Left renal pelvis (tissue), 4 donors: ENCODE data around the gene KRTAP5-1. TPM values are rescaled to one million over a fixed set of nuclear protein-coding genes. Genes with fewer than 3 reads are reported as not detected.

Experiments used
- DNase-seq, 4 donors: peaks; one replicate each; pipeline ENCODE4 v3.0.0-alpha.2; 2013; ENCODE audit warnings: low read depth in 4 of 4, low spot score in 3 of 4
- polyA plus RNA-seq, 4 donors: library from polyadenylated mRNA; unstranded; fragments of 120-200 nt; gene quantifications; one replicate each; pipeline ENCODE4 v1.2.1, GENCODE V29; 2013; ENCODE audit not compliant: insufficient read length in 4 of 4

KRTAP5-1 gene
- polyA plus RNA-seq, 4 donors: 0.24 to 0.63 TPM; not detected in 2

DNA sequence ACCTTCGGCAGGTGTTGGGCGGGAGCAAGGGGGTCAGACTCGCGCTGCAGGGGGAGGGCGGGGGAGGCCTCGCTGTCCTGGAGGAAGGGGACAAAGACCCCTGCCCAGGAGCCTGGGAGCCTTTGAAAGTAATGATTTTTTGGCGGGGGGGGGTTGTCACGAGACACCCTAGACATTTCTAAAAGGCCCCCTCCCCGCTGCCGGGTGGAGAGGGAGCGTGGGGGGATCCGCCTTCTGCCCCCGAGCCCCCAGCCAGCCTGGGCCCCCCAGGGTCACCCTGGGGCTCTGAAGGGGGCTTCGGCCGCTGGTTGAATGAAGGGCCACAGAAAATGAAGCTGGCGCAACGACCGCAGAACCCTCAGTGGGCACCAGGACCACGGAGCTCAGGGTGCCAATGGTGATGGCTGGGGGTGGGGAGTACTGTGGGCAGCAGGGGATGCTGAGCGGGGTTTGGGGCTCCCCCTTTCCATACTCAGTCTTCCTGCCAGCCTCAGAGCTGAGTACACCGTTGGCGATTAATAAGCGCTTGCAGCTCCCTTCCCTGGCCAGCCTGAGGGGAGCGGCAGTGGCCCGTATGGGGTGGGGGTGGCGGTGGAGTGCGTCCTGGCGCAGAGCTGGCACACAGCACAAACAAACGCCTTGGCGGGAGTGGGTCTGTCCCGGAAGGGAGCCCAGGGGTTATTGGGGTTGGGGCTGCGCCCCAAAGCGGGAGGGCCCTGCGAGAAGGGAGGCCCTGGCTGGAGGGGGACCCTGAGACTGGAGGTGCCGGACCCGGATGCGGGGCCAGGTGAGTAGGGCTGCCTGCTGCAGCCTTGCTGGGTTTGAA, 11.8 kb downstream of the KRTAP5-1 start:
- no peak for DNase-seq

DNA sequence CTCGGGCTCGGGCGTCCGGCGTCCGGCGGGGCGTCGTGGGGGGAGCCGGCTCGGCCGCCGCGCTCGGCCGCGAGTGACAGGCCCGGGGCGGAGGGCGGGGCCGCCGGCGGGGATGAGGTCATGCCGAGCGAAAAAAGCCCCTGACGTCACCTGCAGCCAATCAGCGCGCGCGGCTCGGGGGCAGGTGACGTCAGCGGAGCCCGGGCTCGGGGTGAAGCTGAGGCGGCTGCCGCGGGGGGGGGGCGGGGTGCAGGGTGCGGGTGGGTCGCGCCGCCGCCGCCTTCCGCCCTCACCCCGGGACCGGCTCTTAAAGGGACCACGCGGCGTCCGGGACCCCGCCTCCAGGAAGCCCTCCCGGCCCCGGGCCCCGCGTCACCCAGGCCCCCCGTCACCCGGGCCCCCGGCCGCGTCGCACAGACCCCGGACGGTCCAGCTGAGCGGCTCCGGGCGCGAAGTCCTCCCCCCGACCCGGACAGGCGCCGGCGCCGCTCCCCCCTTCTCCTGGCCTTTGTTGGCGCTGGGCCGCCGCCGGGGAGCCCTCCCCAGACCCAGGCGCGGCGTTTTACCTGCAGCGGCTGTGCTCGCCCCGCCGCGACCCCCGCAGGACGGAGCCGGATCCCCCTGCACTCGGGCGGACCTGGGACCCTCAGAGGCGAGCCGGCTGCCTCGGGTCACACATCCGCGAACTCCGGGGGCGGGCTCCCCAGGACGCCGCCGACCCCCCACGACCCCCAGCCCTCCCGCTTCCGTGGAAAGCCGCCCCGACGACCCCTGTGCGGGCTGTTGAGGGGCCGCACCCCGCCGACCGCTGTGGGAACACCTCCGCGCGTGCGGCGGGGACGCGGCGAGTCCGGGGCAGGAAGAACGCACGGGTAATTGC, 12.6 kb downstream of the KRTAP5-1 start, which contains the start of gene DUSP8:
TSS of gene DUSP8 (minus strand) at position 75 of the 880 bp plus-strand sequence. CDS start 6,445 bp downstream, outside the sequence.
- no peak for DNase-seq

DNA sequence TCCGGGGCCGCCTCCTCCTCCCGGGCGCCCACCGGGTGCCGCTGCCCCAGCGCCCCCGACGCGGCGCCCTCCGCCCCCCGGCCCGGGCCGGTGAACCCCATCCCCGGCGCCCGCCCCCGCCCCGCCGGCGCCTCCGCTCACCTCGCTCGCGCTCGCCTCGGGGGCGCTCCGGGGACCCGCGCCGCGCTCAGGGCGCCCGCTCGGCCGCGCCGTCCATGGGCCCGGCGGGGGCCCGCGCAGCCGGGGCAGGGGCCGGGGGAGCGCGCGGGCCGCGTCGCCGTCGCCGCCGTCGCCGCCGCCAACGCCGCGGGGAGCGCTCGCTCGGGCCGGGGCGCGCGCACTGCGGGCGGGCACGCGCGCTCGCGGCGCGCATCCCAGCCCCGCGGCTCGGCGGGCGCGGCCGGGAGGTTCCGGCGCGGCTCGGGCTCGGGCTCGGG, 13.3 kb downstream of the KRTAP5-1 start:
- no peak for DNase-seq

DNA sequence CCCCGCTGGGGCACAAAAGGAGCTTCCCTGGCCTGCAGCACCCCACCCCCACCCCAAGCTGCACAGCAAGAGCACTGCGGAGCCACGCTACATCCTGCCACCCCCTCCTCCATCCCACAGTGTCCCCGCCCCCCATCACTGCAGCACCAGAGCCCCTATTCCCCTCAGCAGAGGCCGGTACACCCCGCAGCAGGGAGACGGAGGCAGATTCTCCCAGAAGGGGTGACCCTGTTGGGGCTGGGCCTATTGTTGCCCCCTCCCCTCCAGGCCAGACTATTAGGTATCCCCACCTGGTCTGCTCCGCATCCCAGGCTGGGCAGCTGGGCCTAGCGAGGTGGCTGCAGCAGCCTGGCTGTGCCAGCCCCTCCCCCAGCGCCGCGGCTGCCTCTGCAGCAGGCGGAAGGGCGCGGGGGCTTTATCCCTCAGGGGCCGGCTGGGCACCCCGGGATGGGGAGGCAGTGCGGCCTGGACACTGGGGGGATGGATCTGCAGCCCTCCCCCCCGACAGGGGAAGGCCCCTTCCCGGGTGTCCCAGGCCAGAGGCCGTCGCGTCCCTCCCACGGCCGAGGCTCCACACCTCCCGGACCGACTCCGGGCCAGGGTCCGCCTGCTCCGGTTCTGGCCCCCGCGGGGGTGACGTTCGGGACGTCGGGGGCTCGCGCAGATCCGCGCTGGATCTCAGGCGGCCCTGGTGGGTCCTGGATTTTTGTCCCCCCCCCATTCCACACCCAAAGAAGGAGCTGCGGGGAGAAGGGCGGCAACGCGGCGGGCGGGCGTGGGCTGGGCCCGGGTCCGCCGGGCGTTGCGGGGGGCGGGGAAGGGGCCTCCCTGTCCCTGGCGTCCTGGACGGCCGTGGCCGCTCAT, 14.0 kb downstream of the KRTAP5-1 start:
- DNase-seq: no peak

DNA sequence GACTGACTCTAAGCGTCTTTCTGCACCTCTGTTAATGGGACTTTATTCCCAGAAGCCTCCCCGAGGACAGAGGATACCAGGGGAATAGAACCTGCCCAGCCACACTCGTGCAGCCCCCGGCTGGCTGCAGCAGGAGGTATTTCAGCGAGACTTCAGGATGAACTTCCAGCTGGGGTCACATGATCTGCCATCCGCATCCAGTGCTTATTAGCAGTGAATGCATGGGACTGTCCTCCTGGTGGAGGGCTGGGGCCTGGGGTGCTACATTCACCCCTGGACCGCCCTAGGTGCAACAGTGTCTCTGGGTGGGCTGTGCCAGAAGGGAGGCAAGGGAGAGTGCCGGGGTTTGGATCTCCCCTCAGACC, 14.6 kb downstream of the KRTAP5-1 start:
- no peak for DNase-seq

DNA sequence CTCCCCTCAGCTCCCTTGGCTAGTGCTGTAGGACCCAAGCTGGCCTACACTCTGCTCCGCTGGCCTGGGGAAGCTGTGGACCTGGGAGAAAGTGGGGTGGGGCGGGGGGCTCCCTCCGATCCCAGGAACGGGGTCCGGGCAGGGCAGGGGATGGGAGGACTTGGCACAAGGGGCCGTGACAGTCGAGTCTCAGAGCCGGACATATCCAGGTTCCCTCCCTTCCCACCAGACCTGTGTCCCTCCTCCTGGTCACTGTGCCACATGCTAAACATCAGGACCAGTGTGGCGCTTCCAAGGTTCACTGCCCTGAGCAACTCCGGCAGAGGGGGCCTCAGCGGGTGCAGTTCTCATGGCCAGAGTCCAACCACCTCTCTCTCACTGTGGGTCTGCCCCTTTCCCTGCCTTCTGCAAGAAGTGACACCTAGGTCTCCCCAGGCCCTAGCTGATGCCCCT, 15.1 kb downstream of the KRTAP5-1 start:
- DNase-seq: no peak

DNA sequence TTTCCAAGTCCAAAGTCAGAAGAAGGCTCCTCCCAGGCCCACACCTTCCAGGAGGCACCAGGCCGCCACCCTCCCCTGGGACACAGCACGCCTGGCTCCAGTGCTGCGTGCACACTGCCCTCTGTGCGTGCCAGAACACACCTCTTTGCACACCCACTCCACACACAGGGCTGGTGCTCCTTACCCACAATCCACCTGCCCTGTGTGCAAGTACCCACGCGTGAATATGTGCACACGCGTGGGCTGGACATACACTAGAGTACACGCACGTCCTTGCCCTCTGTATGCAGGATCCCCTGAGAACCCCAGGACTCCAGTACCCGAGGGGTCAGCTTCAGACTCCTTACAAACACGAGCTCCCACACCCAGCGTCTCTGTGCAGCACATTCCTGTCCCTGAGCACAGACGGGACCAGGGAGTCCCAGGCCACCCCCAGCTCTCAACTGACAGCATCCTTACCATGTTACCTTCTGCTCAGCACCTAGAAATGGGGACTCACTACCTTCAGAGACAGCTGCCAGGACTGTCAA, 15.8 kb downstream of the KRTAP5-1 start:
- DNase-seq: no peak

DNA sequence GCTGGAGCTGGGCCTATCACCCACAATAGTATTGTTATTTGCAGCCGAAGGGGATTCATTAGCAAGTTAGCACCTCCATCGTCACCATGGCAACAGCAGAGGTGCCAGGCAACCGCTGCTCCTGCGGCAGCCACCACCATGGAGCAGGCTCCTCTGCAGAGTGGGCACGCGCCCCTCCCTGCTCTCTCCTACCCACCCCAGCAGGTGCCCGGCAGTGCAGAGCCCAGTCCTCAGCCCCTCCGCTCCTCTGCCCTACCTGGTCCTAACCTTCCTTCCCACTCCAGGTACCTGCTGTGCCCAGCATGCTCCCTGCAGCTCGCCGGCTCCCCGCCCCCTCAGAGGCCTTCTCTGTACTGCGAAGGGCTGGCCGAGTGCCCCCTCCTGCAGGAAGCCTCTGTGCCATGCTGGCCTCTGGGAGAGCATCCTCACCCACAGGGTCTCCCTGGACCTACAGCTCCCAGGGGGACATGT, 16.6 kb downstream of the KRTAP5-1 start:
- no peak for DNase-seq

DNA sequence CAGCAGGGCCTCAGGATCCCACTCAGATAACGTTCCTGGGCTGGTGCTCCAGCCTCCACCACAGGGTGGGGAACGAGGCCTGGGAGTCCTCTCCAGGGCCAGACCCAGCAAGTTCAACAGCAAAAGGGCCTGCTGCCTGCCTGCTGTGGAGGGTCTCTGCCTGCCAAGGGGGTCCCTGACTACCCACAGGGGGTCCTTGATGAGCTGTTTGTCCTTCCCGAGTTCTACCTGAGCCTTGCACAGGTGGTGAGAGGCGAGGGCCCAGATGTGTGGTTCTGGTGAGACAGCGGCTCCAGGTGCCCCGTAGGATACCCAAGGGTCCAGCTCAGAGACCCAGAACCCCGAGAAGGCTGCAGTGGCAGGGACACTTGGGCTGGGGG, 17.4 kb downstream of the KRTAP5-1 start:
- DNase-seq: no peak

DNA sequence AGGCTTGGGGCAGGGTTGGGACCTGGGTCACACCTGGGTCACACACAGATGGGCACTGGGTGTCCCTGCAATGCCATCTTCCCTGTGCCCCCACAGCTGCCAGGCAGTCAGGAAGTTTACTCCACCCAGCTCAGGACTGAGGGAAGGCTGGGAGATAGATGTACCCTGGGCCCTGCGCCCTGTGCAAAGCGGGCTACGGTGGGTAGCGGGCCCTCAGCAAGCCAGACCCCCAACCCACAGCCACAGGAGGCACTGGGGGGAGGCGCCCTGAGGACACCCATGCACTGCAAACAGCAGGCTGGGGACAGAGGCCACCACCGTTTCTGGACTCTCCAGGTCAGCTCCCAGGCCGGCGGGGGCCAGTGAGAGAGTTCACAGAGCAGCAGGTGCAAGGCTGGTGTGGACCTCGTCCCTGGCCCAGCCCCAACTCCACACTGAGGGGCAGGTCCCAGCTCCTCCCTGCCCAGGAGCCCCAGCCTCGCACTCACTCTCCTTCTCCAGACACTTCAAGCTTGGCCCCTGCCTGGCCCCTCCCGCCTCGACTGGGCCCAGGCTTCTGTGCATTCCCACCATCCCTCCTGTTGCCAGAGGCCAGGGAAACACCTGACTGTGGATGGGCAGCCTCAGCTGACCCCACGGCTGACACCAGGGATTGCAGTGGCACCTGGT, 17.9 kb downstream of the KRTAP5-1 start:
- no peak for DNase-seq

DNA sequence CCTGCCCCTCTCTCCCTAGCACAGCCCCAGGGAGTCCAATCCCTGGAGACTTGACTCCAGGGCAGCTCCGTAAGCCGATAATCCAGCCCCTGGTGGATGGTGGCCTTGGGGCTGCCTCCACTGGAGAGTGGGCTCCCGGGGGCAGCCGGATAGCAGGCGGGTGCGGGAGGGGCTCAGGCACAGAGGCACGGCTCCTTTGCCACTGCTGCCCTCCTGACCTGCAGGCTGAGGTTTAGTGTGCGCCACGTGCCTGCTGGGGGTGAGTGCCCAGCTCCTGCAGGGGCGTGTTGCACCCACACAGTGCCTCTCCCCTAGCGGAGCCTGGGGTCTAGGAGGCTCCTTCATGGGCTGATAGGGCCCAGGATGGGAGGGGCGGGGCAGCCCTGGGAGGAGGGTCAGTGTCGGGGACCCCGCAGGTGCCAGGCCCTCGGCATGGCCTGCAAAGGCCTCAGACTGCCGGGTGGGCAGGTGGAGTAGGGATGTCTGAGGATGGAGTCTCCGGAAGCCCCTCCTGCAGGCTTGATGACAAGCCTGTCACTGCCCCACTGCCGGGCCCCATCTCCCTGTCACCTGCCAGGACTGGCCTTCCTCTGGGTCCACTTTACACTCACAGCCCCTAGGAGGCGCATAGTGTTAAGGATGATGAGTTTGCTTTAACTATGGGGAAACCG, 18.6 kb downstream of the KRTAP5-1 start:
- no peak for DNase-seq

DNA sequence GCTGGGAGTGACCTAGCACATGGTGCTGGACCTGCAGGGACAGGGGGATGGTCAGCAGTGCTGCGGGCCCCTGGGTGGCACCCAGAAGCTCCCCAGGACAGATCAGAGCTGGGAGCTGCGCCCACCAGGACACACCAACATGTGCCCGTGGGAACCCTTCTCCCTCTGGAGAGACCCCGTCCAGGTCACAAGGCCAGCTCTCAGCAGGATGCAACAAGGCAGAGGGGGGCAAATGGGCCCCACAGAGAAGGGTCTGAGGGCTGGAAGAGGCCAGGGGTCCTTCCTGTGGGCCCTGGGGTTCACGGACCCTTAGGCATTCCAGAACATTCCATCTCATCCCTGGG, 19.2 kb downstream of the KRTAP5-1 start:
- DNase-seq: no peak

DNA sequence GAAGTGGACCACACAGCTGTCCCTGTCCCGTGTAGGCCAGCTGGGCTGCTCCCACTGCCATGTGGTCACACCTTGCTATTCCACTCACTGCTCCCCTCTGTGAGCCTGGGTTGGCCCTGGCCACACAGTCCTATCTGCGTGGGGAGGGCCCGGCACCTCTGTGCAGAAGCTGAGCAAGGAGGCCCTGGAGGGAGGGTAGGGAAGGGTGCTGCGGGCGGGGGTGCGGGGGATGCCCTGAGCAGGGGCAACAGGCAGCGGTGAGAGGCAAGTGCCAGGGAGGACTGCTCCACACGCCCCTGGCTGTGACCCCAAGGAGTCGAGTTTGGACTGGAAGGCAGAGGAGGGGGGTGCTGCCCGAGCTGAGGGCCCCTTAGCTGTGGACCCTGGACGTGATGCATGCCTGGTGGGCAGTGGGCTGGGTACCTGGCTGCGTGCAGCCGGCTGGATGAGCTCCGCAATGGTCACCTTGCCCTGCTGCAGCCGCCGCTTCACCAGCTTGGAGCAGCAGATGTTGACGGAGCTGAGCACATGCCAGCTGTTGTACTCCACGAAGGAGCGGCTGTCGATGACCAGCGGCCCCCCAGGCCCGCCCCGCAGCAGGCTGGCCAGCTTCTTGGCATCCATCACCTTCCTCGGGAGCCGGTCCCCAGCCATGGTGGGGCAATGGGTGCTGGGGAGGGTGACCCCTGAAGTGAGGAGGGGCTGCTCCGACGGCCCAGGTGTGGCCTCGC, 19.7 kb downstream of the KRTAP5-1 start:
- no peak for DNase-seq

DNA sequence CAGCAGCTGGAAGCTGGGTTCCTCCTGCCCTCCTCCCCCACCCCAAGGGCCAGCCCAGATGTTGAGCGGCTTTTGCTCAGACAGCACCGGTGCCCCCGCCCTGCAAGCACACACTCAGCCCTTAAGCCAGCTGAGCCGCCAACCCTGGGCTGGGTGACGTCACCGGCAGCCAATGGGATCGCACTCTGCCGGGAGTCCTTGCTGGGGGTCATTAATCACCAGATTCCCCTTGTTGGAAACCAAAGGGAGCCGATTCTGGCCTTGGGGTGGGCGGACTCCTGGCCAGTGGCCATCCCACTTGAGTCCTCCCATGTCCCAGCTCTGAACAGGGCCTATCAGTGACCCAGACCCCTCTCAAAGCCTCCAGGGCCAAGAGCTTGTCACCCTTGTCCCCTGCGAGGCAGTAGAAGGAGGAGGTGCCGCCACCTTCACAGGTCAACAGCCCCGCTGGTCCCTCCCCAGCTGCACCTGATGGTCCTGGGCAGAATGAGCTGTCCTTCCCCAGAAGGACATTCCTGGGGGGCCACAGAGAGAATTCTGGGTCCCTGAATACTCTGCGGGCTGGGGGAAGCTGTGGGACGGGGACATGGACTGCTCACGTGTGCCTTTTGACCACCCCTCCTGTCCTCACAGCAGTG, 20.4 kb downstream of the KRTAP5-1 start:
- DNase-seq: no peak

DNA sequence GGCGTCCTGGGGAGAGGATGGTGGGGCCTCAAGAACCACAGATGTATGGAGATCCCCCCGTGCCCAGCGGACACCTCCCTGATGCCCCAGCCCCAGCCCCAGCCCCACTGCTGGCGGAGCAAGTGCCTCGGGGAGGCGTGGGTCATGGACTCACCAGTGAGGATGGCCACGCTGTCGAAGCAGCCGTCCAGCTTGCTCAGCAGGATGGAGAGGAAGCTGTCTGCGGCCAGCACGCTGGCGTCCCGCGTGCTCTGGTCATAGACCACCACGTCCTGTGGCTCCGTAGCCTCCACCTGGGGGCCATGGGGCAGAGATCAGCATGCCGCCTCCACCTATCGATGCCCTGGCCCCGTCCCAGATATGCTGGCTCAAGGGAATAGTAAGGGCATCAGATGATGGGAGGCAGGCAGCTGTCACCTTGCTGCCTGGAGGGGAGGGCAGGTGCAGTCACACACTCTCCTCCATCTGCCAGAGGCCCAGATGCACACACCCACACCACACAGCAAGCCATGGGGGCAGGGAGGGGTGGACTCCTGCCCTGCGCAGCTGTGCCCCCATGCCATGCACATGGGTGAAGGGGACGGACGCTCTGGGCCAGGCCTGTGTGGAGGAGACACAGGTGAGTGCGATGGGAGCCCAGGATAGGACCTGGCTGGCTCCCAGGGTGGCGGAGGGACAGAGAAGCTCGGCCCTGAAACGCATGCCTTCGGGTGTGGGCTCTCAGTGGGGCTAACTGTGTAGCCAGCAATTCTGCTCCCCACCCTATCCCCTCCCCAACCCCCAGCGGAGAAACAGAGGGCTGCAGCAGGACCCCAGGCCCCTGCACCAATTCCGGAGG, 21.2 kb downstream of the KRTAP5-1 start:
- no peak for DNase-seq

DNA sequence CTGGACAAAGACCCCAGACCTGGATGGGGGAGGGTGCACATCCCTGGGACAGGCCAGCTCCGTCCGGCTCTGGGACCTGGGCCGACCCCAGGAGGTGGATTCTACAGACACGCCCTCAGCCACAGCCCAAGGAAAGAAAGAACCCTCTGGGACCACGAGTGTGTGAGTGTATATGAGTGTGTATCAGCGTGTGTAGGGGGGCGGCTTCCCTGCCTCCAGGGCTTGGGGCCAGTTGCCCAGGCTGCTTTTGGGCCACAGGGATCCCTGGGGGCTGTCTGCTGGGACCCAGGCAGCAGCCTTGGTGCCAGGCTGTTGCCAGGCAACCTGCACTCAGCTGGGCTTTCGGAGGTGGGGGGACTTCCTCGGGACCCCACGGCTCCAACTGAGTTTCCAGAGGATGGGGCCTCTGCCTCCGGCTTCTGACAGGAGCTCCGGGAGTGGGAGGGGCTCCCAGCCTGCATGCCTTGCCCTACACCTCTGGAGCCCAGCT, 21.9 kb downstream of the KRTAP5-1 start:
- DNase-seq: no peak
